ENCODE data around the gene SF3B2.

Gene SF3B2

GRCh38 chr11:66063900-66064299, 11.7 kb downstream of the SF3B2 start:
- peaks cover 11 to 12% of the 10 kb centered on the region in 2 experiments for H3K4me1 ChIP-seq (ENCODE audit: control insufficient read depth in 1 of 2, insufficient read depth in 1 of 2, low read depth in 1 of 2, low read length in 1 of 2)
- TF ChIP-seq CTCF (IDR thresholded peaks at IDR 0.05): no peak
- no peak overlapping the region for H3K27ac ChIP-seq
- no peaks in the 10 kb centered on the region for H3K9me3 ChIP-seq
- H3K36me3 ChIP-seq: peaks cover 86% of the 10 kb centered on the region
- H3K27me3 ChIP-seq: no peaks in the 10 kb centered on the region
- no peak overlapping the region for H3K4me3 ChIP-seq (ENCODE audit: low read depth in 1 of 2, low read length in 1 of 2)

- Histone ChIP-seq H3K4me3 (ENCODE audit: low read depth in 1 of 2, low read length in 1 of 2) (no peak overlapping the region), H3K27ac (no peak overlapping the region), H3K27me3 (no peaks in the 10 kb centered on the region), H3K9me3 (no peaks in the 10 kb centered on the region), H3K4me1 (ENCODE audit: control insufficient read depth in 1 of 2, insufficient read depth in 1 of 2, low read depth in 1 of 2, low read length in 1 of 2) (peaks cover 17 to 19% of the 10 kb centered on the region in 2 experiments), H3K36me3 (peaks cover 80% of the 10 kb centered on the region)
- no peak for TF ChIP-seq CTCF (IDR thresholded peaks at IDR 0.05)
Observed at GRCh38 chr11:66064571-66064970, 12.4 kb downstream of the SF3B2 start.

- no peak overlapping the region for H3K4me3 ChIP-seq (ENCODE audit: low read depth in 1 of 2, low read length in 1 of 2)
- peaks cover 58% of the 10 kb centered on the region for H3K36me3 ChIP-seq
- H3K9me3 ChIP-seq: no peaks in the 10 kb centered on the region
- no peak for TF ChIP-seq CTCF (IDR thresholded peaks at IDR 0.05)
- H3K27ac ChIP-seq: peak overlapping the region; percentile 22
- H3K4me1 ChIP-seq (ENCODE audit: control insufficient read depth in 1 of 2, insufficient read depth in 1 of 2, low read depth in 1 of 2, low read length in 1 of 2): peaks cover 27 to 30% of the 10 kb centered on the region in 2 experiments
- H3K27me3 ChIP-seq: no peaks in the 10 kb centered on the region
Observed at GRCh38 chr11:66066751-66067150, 14.6 kb downstream of the SF3B2 start.

GRCh38 chr11:66067640-66068039, 15.5 kb downstream of the SF3B2 start:
- H3K36me3 ChIP-seq: peaks cover 50% of the 10 kb centered on the region
- TF ChIP-seq CTCF (IDR thresholded peaks at IDR 0.05): no peak

GRCh38 chr11:66068154-66068821, 16.1 kb downstream of the SF3B2 start:
- H3K27ac ChIP-seq: peak overlapping the region; percentile 99

More at GRCh38 chr11:66067640-66068039, 15.5 kb downstream of the SF3B2 start:
- H3K27me3 ChIP-seq: no peaks in the 10 kb centered on the region
- peak overlapping the region; percentile 99 for H3K27ac ChIP-seq
- peaks cover 36 to 39% of the 10 kb centered on the region in 2 experiments for H3K4me1 ChIP-seq (ENCODE audit: control insufficient read depth in 1 of 2, insufficient read depth in 1 of 2, low read depth in 1 of 2, low read length in 1 of 2)
- peak overlapping the region in 1 of 2 experiments; percentile 78 for H3K4me3 ChIP-seq (ENCODE audit: low read depth in 1 of 2, low read length in 1 of 2)
- no peaks in the 10 kb centered on the region for H3K9me3 ChIP-seq

More at GRCh38 chr11:66068154-66068821, 16.1 kb downstream of the SF3B2 start:
- Histone ChIP-seq H3K27me3 (no peaks in the 10 kb centered on the region), H3K36me3 (peaks cover 44% of the 10 kb centered on the region), H3K9me3 (no peaks in the 10 kb centered on the region), H3K4me1 (ENCODE audit: control insufficient read depth in 1 of 2, insufficient read depth in 1 of 2, low read depth in 1 of 2, low read length in 1 of 2) (peaks cover 40 to 42% of the 10 kb centered on the region in 2 experiments), H3K4me3 (ENCODE audit: low read depth in 1 of 2, low read length in 1 of 2) (peak overlapping the region in 1 of 2 experiments; percentile 78)
- TF ChIP-seq CTCF (IDR thresholded peaks at IDR 0.05): peak; percentile 90

Data from neutrophil (primary cell).